ENCODE data around the gene AHI1. TPM values are rescaled to one million over a fixed set of nuclear protein-coding genes. Genes with fewer than 3 reads are reported as not detected.

AHI1 gene
- total RNA-seq, 1 donor from 2014 or later: 14.2 TPM

- Mint-ChIP-seq H3K27ac (ENCODE audit: unreplicated experiment) (no peak overlapping the region), H3K27me3 (ENCODE audit: low read depth, unreplicated experiment) (no peaks in the 10 kb centered on the region), H3K9me3 (ENCODE audit: unreplicated experiment) (no peaks in the 10 kb centered on the region), H3K4me1 (ENCODE audit: low read depth, unreplicated experiment) (no peaks in the 10 kb centered on the region), H3K4me3 (ENCODE audit: unreplicated experiment) (no peak overlapping the region), H3K36me3 (ENCODE audit: low read depth, unreplicated experiment) (no peaks in the 10 kb centered on the region)
- DNase-seq (ENCODE audit: low read depth) (no peak), FAIRE-seq (no peak)
- Histone ChIP-seq H3K27me3 (ENCODE audit: insufficient read depth, low read length) (no peaks in the 10 kb centered on the region), H3K27ac (ENCODE audit: low read depth, low read length) (no peak overlapping the region), H3K36me3 (ENCODE audit: insufficient read depth, low read length) (peaks cover 6% of the 10 kb centered on the region), H3K4me3 (ENCODE audit: insufficient read depth, low read depth, low read length) (no peak overlapping the region), H4K20me1 (ENCODE audit: insufficient read depth, low read length) (no peaks in the 10 kb centered on the region), H3K9me3 (ENCODE audit: insufficient read depth, low read depth, low read length) (no peaks in the 10 kb centered on the region), H2AFZ (ENCODE audit: low read depth, low read length) (no peak overlapping the region), H3K4me1 (ENCODE audit: insufficient read depth, low read length) (peaks cover 4% of the 10 kb centered on the region), H3K79me2 (ENCODE audit: insufficient read depth, low read length) (no peaks in the 10 kb centered on the region), H3K4me2 (ENCODE audit: low read length) (no peak overlapping the region), H3K9ac (ENCODE audit: low read length) (no peak overlapping the region)
- TF ChIP-seq EZH2 (IDR thresholded peaks at IDR 0.05; ENCODE audit: insufficient read depth, low read length) (no peak), CTCF (IDR thresholded peaks at IDR 0.05; ENCODE audit: insufficient read depth, low read depth, low read length) (peak; percentile 26)
Observed at GRCh38 chr6:135411339-135411738, 86.2 kb downstream of the AHI1 start.

GRCh38 chr6:135410856-135411255, 86.7 kb downstream of the AHI1 start:
- Mint-ChIP-seq H3K4me1 (ENCODE audit: low read depth, unreplicated experiment) (no peaks in the 10 kb centered on the region), H3K27me3 (ENCODE audit: low read depth, unreplicated experiment) (no peaks in the 10 kb centered on the region), H3K36me3 (ENCODE audit: low read depth, unreplicated experiment) (no peaks in the 10 kb centered on the region), H3K27ac (ENCODE audit: unreplicated experiment) (no peak overlapping the region), H3K9me3 (ENCODE audit: unreplicated experiment) (no peaks in the 10 kb centered on the region), H3K4me3 (ENCODE audit: unreplicated experiment) (no peak overlapping the region)
- FAIRE-seq (no peak), DNase-seq (ENCODE audit: low read depth) (no peak)
- Histone ChIP-seq H3K4me1 (ENCODE audit: insufficient read depth, low read length) (peaks cover 4% of the 10 kb centered on the region), H3K79me2 (ENCODE audit: insufficient read depth, low read length) (no peaks in the 10 kb centered on the region), H3K9ac (ENCODE audit: low read length) (no peak overlapping the region), H3K27me3 (ENCODE audit: insufficient read depth, low read length) (no peaks in the 10 kb centered on the region), H3K4me3 (ENCODE audit: insufficient read depth, low read depth, low read length) (no peak overlapping the region), H3K4me2 (ENCODE audit: low read length) (no peak overlapping the region), H4K20me1 (ENCODE audit: insufficient read depth, low read length) (no peaks in the 10 kb centered on the region), H2AFZ (ENCODE audit: low read depth, low read length) (no peak overlapping the region), H3K27ac (ENCODE audit: low read depth, low read length) (no peak overlapping the region), H3K36me3 (ENCODE audit: insufficient read depth, low read length) (peaks cover 9% of the 10 kb centered on the region), H3K9me3 (ENCODE audit: insufficient read depth, low read depth, low read length) (no peaks in the 10 kb centered on the region)
- TF ChIP-seq CTCF (IDR thresholded peaks at IDR 0.05; ENCODE audit: insufficient read depth, low read depth, low read length): no peak
- TF ChIP-seq EZH2 (IDR thresholded peaks at IDR 0.05; ENCODE audit: insufficient read depth, low read length): no peak

- DNase-seq (ENCODE audit: low read depth) (no peak), FAIRE-seq (no peak)
- Histone ChIP-seq H3K4me1 (ENCODE audit: insufficient read depth, low read length) (no peaks in the 10 kb centered on the region), H3K79me2 (ENCODE audit: insufficient read depth, low read length) (no peaks in the 10 kb centered on the region), H3K9me3 (ENCODE audit: insufficient read depth, low read depth, low read length) (no peaks in the 10 kb centered on the region), H3K9ac (ENCODE audit: low read length) (no peak overlapping the region), H3K4me2 (ENCODE audit: low read length) (no peak overlapping the region), H3K4me3 (ENCODE audit: insufficient read depth, low read depth, low read length) (no peak overlapping the region), H2AFZ (ENCODE audit: low read depth, low read length) (no peak overlapping the region), H3K36me3 (ENCODE audit: insufficient read depth, low read length) (peaks cover 9% of the 10 kb centered on the region), H3K27me3 (ENCODE audit: insufficient read depth, low read length) (no peaks in the 10 kb centered on the region), H3K27ac (ENCODE audit: low read depth, low read length) (no peak overlapping the region), H4K20me1 (ENCODE audit: insufficient read depth, low read length) (no peaks in the 10 kb centered on the region)
- Mint-ChIP-seq H3K36me3 (ENCODE audit: low read depth, unreplicated experiment) (no peaks in the 10 kb centered on the region), H3K4me1 (ENCODE audit: low read depth, unreplicated experiment) (no peaks in the 10 kb centered on the region), H3K27ac (ENCODE audit: unreplicated experiment) (no peak overlapping the region), H3K9me3 (ENCODE audit: unreplicated experiment) (no peaks in the 10 kb centered on the region), H3K4me3 (ENCODE audit: unreplicated experiment) (no peak overlapping the region), H3K27me3 (ENCODE audit: low read depth, unreplicated experiment) (no peaks in the 10 kb centered on the region)
- TF ChIP-seq CTCF (IDR thresholded peaks at IDR 0.05; ENCODE audit: insufficient read depth, low read depth, low read length): no peak
- TF ChIP-seq EZH2 (IDR thresholded peaks at IDR 0.05; ENCODE audit: insufficient read depth, low read length): no peak
Observed at GRCh38 chr6:135403584-135403983, 94.0 kb downstream of the AHI1 start.

Data from astrocyte (in vitro differentiated cells and primary cell).